Duodenal mucosa (tissue), 2 donors: Measurements from ENCODE around the gene ELMO3.

Source experiments
- H3K27ac ChIP-seq: one replicate; pipeline ENCODE4 v1.7.0; 2013; ENCODE audit warnings: low read depth, low read length
- H3K27me3 ChIP-seq, 2 donors: one replicate each; pipeline ENCODE4 v1.7.0; 2013; ENCODE audit warnings: low read length in 2 of 2, control low read depth in 1 of 2; ENCODE audit not compliant: insufficient read depth in 2 of 2, control insufficient read depth in 1 of 2
- H3K36me3 ChIP-seq, 2 donors: one replicate each; pipeline ENCODE4 v1.7.0; 2013; ENCODE audit warnings: low read length in 2 of 2, control low read depth in 1 of 2; ENCODE audit not compliant: insufficient read depth in 2 of 2, control insufficient read depth in 1 of 2
- H3K4me1 ChIP-seq, 2 donors: one replicate each; pipeline ENCODE4 v1.7.0; 2013; ENCODE audit warnings: low read length in 2 of 2, control low read depth in 1 of 2; ENCODE audit not compliant: insufficient read depth in 2 of 2, control insufficient read depth in 1 of 2
- H3K4me3 ChIP-seq, 2 donors: one replicate each; pipeline ENCODE4 v1.7.0; 2013; ENCODE audit warnings: low read length in 2 of 2, low read depth in 1 of 2
- H3K9ac ChIP-seq, 2 donors: one replicate each; pipeline ENCODE4 v1.7.0; 2013; ENCODE audit warnings: low read length in 2 of 2, low read depth in 1 of 2
- H3K9me3 ChIP-seq, 2 donors: one replicate each; pipeline ENCODE4 v1.7.0; 2013; ENCODE audit warnings: low read length in 2 of 2, control low read depth in 1 of 2; ENCODE audit not compliant: control insufficient read depth in 1 of 2

The ELMO3 gene

GRCh38 chr16:67183284-67183626 is 15.7 kb upstream of the ELMO3 start:
- H3K9ac ChIP-seq = peak overlapping the region; percentile 48 to 78
- H3K4me1 ChIP-seq = peaks cover 30 to 37% of the 10 kb centered on the region in 2 donors
- no peaks in the 10 kb centered on the region for H3K36me3 ChIP-seq
- H3K27ac ChIP-seq = peak overlapping the region; percentile 95
- peak overlapping the region; percentile 71 to 82 for H3K4me3 ChIP-seq
- no peaks in the 10 kb centered on the region for H3K9me3 ChIP-seq
- no peaks in the 10 kb centered on the region for H3K27me3 ChIP-seq

GRCh38 chr16:67183627-67184452 is 15.1 kb upstream of the ELMO3 start, which contains the start of gene MATCAP1:
Gene MATCAP1, minus strand, starts transcription at chr16:67183963. Its CDS starts 3,353 bp downstream, at chr16:67180610.
- no peaks in the 10 kb centered on the region for H3K9me3 ChIP-seq
- peak within 1 kb of the TSS; percentile 95 for H3K27ac ChIP-seq
- H3K36me3 ChIP-seq = no peaks in the 10 kb centered on the region
- H3K9ac ChIP-seq = peak within 1 kb of the TSS; percentile 78 to 84
- H3K4me1 ChIP-seq = peaks cover 26 to 32% of the 10 kb centered on the region in 2 donors
- no peaks in the 10 kb centered on the region for H3K27me3 ChIP-seq
- peak within 1 kb of the TSS; percentile 71 to 82 for H3K4me3 ChIP-seq

GRCh38 chr16:67184453-67184994 is 14.4 kb upstream of the ELMO3 start:
- Histone ChIP-seq H3K4me1 (peaks cover 26 to 32% of the 10 kb centered on the region in 2 donors), H3K27ac (peak overlapping the region; percentile 95), H3K27me3 (no peaks in the 10 kb centered on the region)

GRCh38 chr16:67184995-67185650 is 13.8 kb upstream of the ELMO3 start:
- Histone ChIP-seq H3K4me3 (peak overlapping the region; percentile 71 to 82), H3K27ac (no peak overlapping the region), H3K9ac (no peak overlapping the region), H3K36me3 (no peaks in the 10 kb centered on the region), H3K9me3 (no peaks in the 10 kb centered on the region), H3K27me3 (no peaks in the 10 kb centered on the region), H3K4me1 (peaks cover 26 to 32% of the 10 kb centered on the region in 2 donors)

More at GRCh38 chr16:67184453-67184994, 14.4 kb upstream of the ELMO3 start:
- Histone ChIP-seq H3K9ac (peak overlapping the region; percentile 78 to 84), H3K36me3 (no peaks in the 10 kb centered on the region), H3K9me3 (no peaks in the 10 kb centered on the region), H3K4me3 (peak overlapping the region; percentile 71 to 82)

GRCh38 chr16:67185651-67186134 is 13.2 kb upstream of the ELMO3 start:
- peaks cover 26 to 32% of the 10 kb centered on the region in 2 donors for H3K4me1 ChIP-seq
- no peaks in the 10 kb centered on the region for H3K27me3 ChIP-seq
- H3K9me3 ChIP-seq = no peaks in the 10 kb centered on the region
- H3K36me3 ChIP-seq = no peaks in the 10 kb centered on the region
- H3K27ac ChIP-seq = no peak overlapping the region
- H3K9ac ChIP-seq = no peak overlapping the region
- H3K4me3 ChIP-seq = peak overlapping the region; percentile 71 to 82

GRCh38 chr16:67186550-67186950 is 12.4 kb upstream of the ELMO3 start:
- Histone ChIP-seq H3K9me3 (no peaks in the 10 kb centered on the region), H3K4me1 (peaks cover 27 to 29% of the 10 kb centered on the region in 2 donors), H3K27ac (no peak overlapping the region), H3K36me3 (no peaks in the 10 kb centered on the region), H3K4me3 (no peak overlapping the region), H3K9ac (no peak overlapping the region), H3K27me3 (no peaks in the 10 kb centered on the region)

- Histone ChIP-seq H3K36me3 (no peaks in the 10 kb centered on the region), H3K9ac (no peak overlapping the region), H3K4me1 (peaks cover 27 to 31% of the 10 kb centered on the region in 2 donors), H3K27ac (no peak overlapping the region), H3K4me3 (no peak overlapping the region), H3K27me3 (no peaks in the 10 kb centered on the region), H3K9me3 (no peaks in the 10 kb centered on the region)
Observed at GRCh38 chr16:67187175-67187890, 11.6 kb upstream of the ELMO3 start.

GRCh38 chr16:67188323-67188722 is 10.6 kb upstream of the ELMO3 start:
- H3K27me3 ChIP-seq = no peaks in the 10 kb centered on the region
- peaks cover 2% of the 10 kb centered on the region in 2 donors for H3K36me3 ChIP-seq
- peaks cover 27 to 34% of the 10 kb centered on the region in 2 donors for H3K4me1 ChIP-seq
- H3K9me3 ChIP-seq = no peaks in the 10 kb centered on the region
- H3K9ac ChIP-seq = no peak overlapping the region
- no peak overlapping the region for H3K4me3 ChIP-seq
- no peak overlapping the region for H3K27ac ChIP-seq

- Histone ChIP-seq H3K4me1 (peaks cover 30 to 39% of the 10 kb centered on the region in 2 donors), H3K36me3 (peaks cover 5 to 7% of the 10 kb centered on the region in 2 donors), H3K27ac (no peak overlapping the region), H3K27me3 (no peaks in the 10 kb centered on the region), H3K9ac (no peak overlapping the region), H3K9me3 (no peaks in the 10 kb centered on the region), H3K4me3 (no peak overlapping the region)
Observed at GRCh38 chr16:67188798-67189197, 10.1 kb upstream of the ELMO3 start.
